Neural progenitor cell (in vitro differentiated cells): ENCODE results near the gene KPNA1. TPM values are rescaled to one million over a fixed set of nuclear protein-coding genes. Genes with fewer than 3 reads are reported as not detected.

Source experiments
- DNase-seq: peaks from one replicate; pipeline ENCODE4 v3.0.0-alpha.2; 2016; ENCODE audit warnings: low spot score
- H2AFZ ChIP-seq: fragments of 200-600 bp; sonication (generic); replicated peaks from 2 replicates; pipeline ENCODE4 v1.6.1; 2016; ENCODE audit warnings: antibody characterized with exemption
- H3F3A ChIP-seq: fragments of 200-600 bp; sonication (generic); 2 replicates; pipeline ENCODE4 v1.6.1; 2016; ENCODE audit warnings: antibody characterized with exemption, low read depth
- H3K27ac ChIP-seq: fragments of 200-600 bp; sonication (generic); 2 replicates; pipeline ENCODE4 v1.5.1; 2016; ENCODE audit warnings: mild to moderate bottlenecking
- H3K27me3 ChIP-seq: fragments of 200-600 bp; sonication (generic); 2 replicates; pipeline ENCODE4 v1.6.1; 2016; ENCODE audit warnings: mild to moderate bottlenecking, moderate library complexity
- H3K36me3 ChIP-seq: fragments of 200-600 bp; sonication (generic); 2 replicates; pipeline ENCODE4 v1.5.1; 2016
- H3K4me1 ChIP-seq: fragments of 200-600 bp; sonication (generic); 2 replicates; pipeline ENCODE4 v1.6.1; 2016; ENCODE audit warnings: mixed run types
- H3K4me2 ChIP-seq: fragments of 200-600 bp; sonication (generic); 2 replicates; pipeline ENCODE4 v1.6.1; 2016
- H3K4me3 ChIP-seq: fragments of 200-600 bp; sonication (generic); 2 replicates; pipeline ENCODE4 v1.5.1; 2016
- H3K79me2 ChIP-seq: fragments of 200-600 bp; sonication (generic); 2 replicates; pipeline ENCODE4 v1.6.1; 2016; ENCODE audit warnings: low read depth
- H3K9ac ChIP-seq: fragments of 200-600 bp; sonication (generic); 2 replicates; pipeline ENCODE4 v1.6.1; 2016
- H3K9me3 ChIP-seq: fragments of 200-600 bp; sonication (generic); 2 replicates; pipeline ENCODE4 v1.5.1; 2016; ENCODE audit warnings: low read depth
- H4K20me1 ChIP-seq: fragments of 200-600 bp; sonication (generic); 2 replicates; pipeline ENCODE4 v1.6.1; 2016; ENCODE audit warnings: low read depth
- H3K27ac Mint-ChIP-seq: 3 replicates; pipeline ENCODE4 v1.8.0; 2021; ENCODE audit warnings: mixed read lengths
- H3K27me3 Mint-ChIP-seq: 2 replicates; pipeline ENCODE4 v1.8.0; 2022; ENCODE audit warnings: low read depth, mild to moderate bottlenecking, inconsistent platforms, moderate library complexity, mixed read lengths; ENCODE audit not compliant: insufficient read depth
- H3K36me3 Mint-ChIP-seq: 3 replicates; pipeline ENCODE4 v1.8.0; 2021; ENCODE audit warnings: mixed read lengths
- H3K4me1 Mint-ChIP-seq: 3 replicates; pipeline ENCODE4 v1.8.0; 2021; ENCODE audit warnings: mixed read lengths
- H3K4me3 Mint-ChIP-seq: 3 replicates; pipeline ENCODE4 v1.8.0; 2021; ENCODE audit warnings: mild to moderate bottlenecking, moderate library complexity, mixed read lengths
- H3K9me3 Mint-ChIP-seq: 3 replicates; pipeline ENCODE4 v1.8.0; 2020; ENCODE audit warnings: mixed read lengths
- EZH2 ChIP-seq: fragments of 200-600 bp; sonication (generic); IDR thresholded peaks from 2 replicates; pipeline ENCODE4 v1.6.1; 2017; ENCODE audit warnings: antibody characterized with exemption, mild to moderate bottlenecking, moderate library complexity
- EZH2phosphoT487 ChIP-seq: fragments of 200-600 bp; sonication (generic); IDR thresholded peaks from 2 replicates; pipeline ENCODE4 v1.6.1; 2017; ENCODE audit warnings: antibody characterized with exemption
- total RNA-seq: library from RNA; depleted of rRNA; stranded (reverse); fragments of >200 nt; gene quantifications from 2 replicates; pipeline ENCODE4 v1.2.3, GENCODE V29; 2015; ENCODE audit warnings: low replicate concordance
- TF ChIP-seq, protein P1 (sequence below): fragments of 200-600 bp; sonication (generic); IDR thresholded peaks from 2 replicates; pipeline ENCODE4 v1.5.1; 2017; ENCODE audit warnings: antibody characterized with exemption, mild to moderate bottlenecking

KPNA1 gene
- total RNA-seq, 1 donor from 2014 or later, result 37.1 TPM

DNA sequence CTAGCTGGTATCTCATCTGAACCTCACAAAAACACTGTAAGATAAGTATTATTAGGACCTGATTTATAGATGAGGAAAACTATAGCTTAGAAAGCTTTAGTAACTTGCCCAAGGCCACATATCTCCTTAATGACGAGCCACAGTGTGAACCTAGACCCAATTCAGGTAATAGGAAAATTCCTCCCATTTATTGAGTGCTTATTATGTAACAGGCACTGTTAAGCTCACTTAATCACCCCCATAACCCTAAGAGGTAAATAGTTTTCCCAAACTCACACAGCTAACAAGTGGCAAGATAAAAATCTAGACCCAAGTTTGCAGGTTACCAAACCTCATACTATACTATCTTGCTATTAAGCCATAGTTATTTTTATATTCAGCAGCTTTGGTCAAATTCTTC is 106.8 kb downstream of the KPNA1 start:
- H2AFZ ChIP-seq, result no peak overlapping the region
- no peaks in the 10 kb centered on the region for H3K9me3 ChIP-seq
- TF ChIP-seq EZH2phosphoT487 (no peak), EZH2 (no peak)
- TF ChIP-seq, protein P1, sequence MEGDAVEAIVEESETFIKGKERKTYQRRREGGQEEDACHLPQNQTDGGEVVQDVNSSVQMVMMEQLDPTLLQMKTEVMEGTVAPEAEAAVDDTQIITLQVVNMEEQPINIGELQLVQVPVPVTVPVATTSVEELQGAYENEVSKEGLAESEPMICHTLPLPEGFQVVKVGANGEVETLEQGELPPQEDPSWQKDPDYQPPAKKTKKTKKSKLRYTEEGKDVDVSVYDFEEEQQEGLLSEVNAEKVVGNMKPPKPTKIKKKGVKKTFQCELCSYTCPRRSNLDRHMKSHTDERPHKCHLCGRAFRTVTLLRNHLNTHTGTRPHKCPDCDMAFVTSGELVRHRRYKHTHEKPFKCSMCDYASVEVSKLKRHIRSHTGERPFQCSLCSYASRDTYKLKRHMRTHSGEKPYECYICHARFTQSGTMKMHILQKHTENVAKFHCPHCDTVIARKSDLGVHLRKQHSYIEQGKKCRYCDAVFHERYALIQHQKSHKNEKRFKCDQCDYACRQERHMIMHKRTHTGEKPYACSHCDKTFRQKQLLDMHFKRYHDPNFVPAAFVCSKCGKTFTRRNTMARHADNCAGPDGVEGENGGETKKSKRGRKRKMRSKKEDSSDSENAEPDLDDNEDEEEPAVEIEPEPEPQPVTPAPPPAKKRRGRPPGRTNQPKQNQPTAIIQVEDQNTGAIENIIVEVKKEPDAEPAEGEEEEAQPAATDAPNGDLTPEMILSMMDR, result no peak
- no peaks in the 10 kb centered on the region for H3F3A ChIP-seq
- H3K27ac ChIP-seq, result no peak overlapping the region
- H3K36me3 ChIP-seq, result no peaks in the 10 kb centered on the region
- H3K36me3 Mint-ChIP-seq, result peaks cover 3% of the 10 kb centered on the region
- H4K20me1 ChIP-seq, result no peaks in the 10 kb centered on the region
- no peak overlapping the region for H3K27ac Mint-ChIP-seq
- no peak overlapping the region for H3K4me3 Mint-ChIP-seq
- no peaks in the 10 kb centered on the region for H3K9me3 Mint-ChIP-seq
- no peak overlapping the region for H3K4me2 ChIP-seq
- no peaks in the 10 kb centered on the region for H3K27me3 ChIP-seq
- H3K9ac ChIP-seq, result no peak overlapping the region
- DNase-seq, result no peak
- H3K27me3 Mint-ChIP-seq, result no peaks in the 10 kb centered on the region
- H3K4me3 ChIP-seq, result no peak overlapping the region
- no peaks in the 10 kb centered on the region for H3K4me1 ChIP-seq
- H3K79me2 ChIP-seq, result peaks cover 3% of the 10 kb centered on the region
- H3K4me1 Mint-ChIP-seq, result no peaks in the 10 kb centered on the region

DNA sequence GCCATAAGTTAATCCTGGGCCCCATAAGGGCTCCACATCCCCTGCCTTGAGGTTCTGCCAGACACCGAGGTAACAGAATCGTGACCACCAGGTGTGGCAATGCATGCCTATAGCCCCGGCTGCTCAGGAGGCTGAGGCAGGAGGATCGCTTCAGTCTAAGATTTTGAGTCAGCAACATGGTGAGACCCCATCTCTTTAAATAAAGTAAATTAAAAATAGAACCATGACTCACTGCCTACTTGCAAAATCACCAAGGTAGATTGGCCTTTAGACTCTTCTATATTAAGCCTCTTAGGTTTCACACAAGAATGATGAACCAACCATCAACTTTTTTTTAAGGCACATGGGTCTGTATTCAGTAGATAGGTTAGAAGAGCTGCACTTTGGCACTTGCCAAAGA is 108.5 kb downstream of the KPNA1 start:
- Mint-ChIP-seq H3K4me1 (no peaks in the 10 kb centered on the region), H3K27me3 (no peaks in the 10 kb centered on the region), H3K4me3 (no peak overlapping the region), H3K27ac (no peak overlapping the region), H3K9me3 (no peaks in the 10 kb centered on the region), H3K36me3 (peaks cover 3% of the 10 kb centered on the region)
- no peak overlapping the region for H3K27ac ChIP-seq
- no peak overlapping the region for H3K4me3 ChIP-seq
- H3K27me3 ChIP-seq, result no peaks in the 10 kb centered on the region
- no peak overlapping the region for H3K9ac ChIP-seq
- TF ChIP-seq EZH2phosphoT487 (no peak), EZH2 (no peak)
- TF ChIP-seq, protein P1, result no peak
- no peaks in the 10 kb centered on the region for H3K36me3 ChIP-seq
- no peaks in the 10 kb centered on the region for H3K4me1 ChIP-seq
- no peak overlapping the region for H2AFZ ChIP-seq
- no peaks in the 10 kb centered on the region for H3F3A ChIP-seq
- H3K79me2 ChIP-seq, result no peaks in the 10 kb centered on the region
- no peak overlapping the region for H3K4me2 ChIP-seq
- H4K20me1 ChIP-seq, result no peaks in the 10 kb centered on the region
- no peak for DNase-seq
- no peaks in the 10 kb centered on the region for H3K9me3 ChIP-seq

DNA sequence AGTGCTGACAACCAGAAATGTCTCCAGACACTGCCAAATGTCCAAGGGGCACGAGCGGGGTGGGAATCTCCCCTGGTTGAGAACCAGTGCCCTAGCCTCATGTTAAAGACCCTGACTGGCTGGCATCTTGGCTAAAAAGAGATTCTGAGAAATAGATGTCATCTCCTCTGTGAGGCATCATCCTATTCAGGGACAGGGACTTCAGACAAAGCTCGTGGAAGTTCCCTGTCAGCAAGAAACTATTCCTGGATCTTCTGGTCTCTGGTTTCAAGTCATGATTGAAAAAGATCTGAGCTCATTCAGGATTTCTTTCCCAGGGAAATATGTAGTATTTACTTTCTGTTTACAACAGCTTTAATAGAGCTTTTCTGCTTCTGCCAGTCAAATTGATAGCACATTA is 109.7 kb downstream of the KPNA1 start:
- Mint-ChIP-seq H3K9me3 (no peaks in the 10 kb centered on the region), H3K4me1 (no peaks in the 10 kb centered on the region), H3K27ac (no peak overlapping the region), H3K36me3 (peaks cover 2% of the 10 kb centered on the region), H3K27me3 (no peaks in the 10 kb centered on the region), H3K4me3 (no peak overlapping the region)
- no peak overlapping the region for H3K9ac ChIP-seq
- no peaks in the 10 kb centered on the region for H3K9me3 ChIP-seq
- no peak overlapping the region for H2AFZ ChIP-seq
- no peak for DNase-seq
- no peaks in the 10 kb centered on the region for H3K79me2 ChIP-seq
- TF ChIP-seq EZH2 (no peak), EZH2phosphoT487 (no peak)
- TF ChIP-seq, protein P1, result no peak
- no peaks in the 10 kb centered on the region for H3F3A ChIP-seq
- H3K27ac ChIP-seq, result no peak overlapping the region
- H3K4me3 ChIP-seq, result no peak overlapping the region
- H4K20me1 ChIP-seq, result no peaks in the 10 kb centered on the region
- no peaks in the 10 kb centered on the region for H3K4me1 ChIP-seq
- no peak overlapping the region for H3K4me2 ChIP-seq
- no peaks in the 10 kb centered on the region for H3K36me3 ChIP-seq
- H3K27me3 ChIP-seq, result no peaks in the 10 kb centered on the region

DNA sequence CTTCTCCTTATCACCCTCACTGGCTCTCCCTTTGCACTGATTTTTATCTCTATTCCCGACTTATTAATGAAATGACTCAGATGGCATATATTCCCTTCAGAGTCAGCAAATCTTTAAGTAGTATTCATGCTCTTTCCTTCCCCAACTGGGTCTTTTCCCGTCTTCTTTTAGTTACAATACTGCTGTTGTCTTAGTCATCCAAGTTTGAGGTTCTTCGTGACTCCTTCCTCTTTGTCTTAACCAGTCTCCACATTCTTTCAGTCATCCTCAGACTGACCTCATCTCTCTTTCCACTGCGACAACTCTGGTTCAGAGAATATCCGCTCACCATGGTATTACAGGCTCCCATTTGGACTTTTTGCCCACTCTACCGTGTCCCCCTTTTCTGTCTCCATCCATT is 111.2 kb downstream of the KPNA1 start:
- no peak for TF ChIP-seq EZH2phosphoT487
- TF ChIP-seq, protein P1, result no peak
- TF ChIP-seq EZH2, result no peak
- H3K4me3 ChIP-seq, result no peak overlapping the region
- H3K79me2 ChIP-seq, result no peaks in the 10 kb centered on the region
- H2AFZ ChIP-seq, result no peak overlapping the region
- H3K27me3 ChIP-seq, result no peaks in the 10 kb centered on the region
- no peaks in the 10 kb centered on the region for H3K9me3 ChIP-seq
- no peak overlapping the region for H3K4me3 Mint-ChIP-seq
- no peak overlapping the region for H3K4me2 ChIP-seq
- H3K36me3 ChIP-seq, result no peaks in the 10 kb centered on the region
- no peaks in the 10 kb centered on the region for H3K27me3 Mint-ChIP-seq
- H3K9ac ChIP-seq, result no peak overlapping the region
- H3K27ac ChIP-seq, result no peak overlapping the region
- no peaks in the 10 kb centered on the region for H3F3A ChIP-seq
- H3K9me3 Mint-ChIP-seq, result no peaks in the 10 kb centered on the region
- no peaks in the 10 kb centered on the region for H4K20me1 ChIP-seq
- no peaks in the 10 kb centered on the region for H3K36me3 Mint-ChIP-seq
- no peaks in the 10 kb centered on the region for H3K4me1 ChIP-seq
- H3K27ac Mint-ChIP-seq, result no peak overlapping the region
- DNase-seq, result no peak
- no peaks in the 10 kb centered on the region for H3K4me1 Mint-ChIP-seq
